Measurements from ENCODE around the gene TRPC4. TPM values are rescaled to one million over a fixed set of nuclear protein-coding genes. Genes with fewer than 3 reads are reported as not detected.
A peak's percentile ranks its signal among the peaks of the same experiment; 100 is the strongest.

The TRPC4 gene
- total RNA-seq, 1 donor from 2014 or later: 7.5 TPM

- no peak for DNase-seq (ENCODE audit: low spot score in 2 of 2, unreplicated experiment in 2 of 2)
- peak overlapping the region; percentile 96 for H3K4me3 Mint-ChIP-seq
These were observed 1.5 kb upstream of the TRPC4 start for GRCh38 chr13:37870895-37871550.

GRCh38 chr13:37870489-37870845, 895 bp upstream of the TRPC4 start:
- peaks cover 26% of the 10 kb centered on the region for H3K4me1 Mint-ChIP-seq
- no peak for TF ChIP-seq CTCF (IDR thresholded peaks at IDR 0.05; ENCODE audit: unreplicated experiment)
- peak overlapping the region; percentile 71 for H3K27ac Mint-ChIP-seq
- H3K4me3 Mint-ChIP-seq: peak overlapping the region; percentile 96
- H3K27me3 Mint-ChIP-seq (ENCODE audit: low read depth): peaks cover 15% of the 10 kb centered on the region
- H3K36me3 Mint-ChIP-seq: no peaks in the 10 kb centered on the region
- DNase-seq (ENCODE audit: low spot score in 2 of 2, unreplicated experiment in 2 of 2): no peak
- H3K9me3 Mint-ChIP-seq: no peaks in the 10 kb centered on the region

More at GRCh38 chr13:37870895-37871550, 1.5 kb upstream of the TRPC4 start:
- Mint-ChIP-seq H3K36me3 (no peaks in the 10 kb centered on the region), H3K4me1 (peaks cover 26% of the 10 kb centered on the region), H3K9me3 (no peaks in the 10 kb centered on the region), H3K27ac (no peak overlapping the region), H3K27me3 (ENCODE audit: low read depth) (peaks cover 15% of the 10 kb centered on the region)
- no peak for TF ChIP-seq CTCF (IDR thresholded peaks at IDR 0.05; ENCODE audit: unreplicated experiment)

- peaks cover 26% of the 10 kb centered on the region for H3K4me1 Mint-ChIP-seq
- peak overlapping the region; percentile 96 for H3K4me3 Mint-ChIP-seq
- H3K27me3 Mint-ChIP-seq (ENCODE audit: low read depth): peaks cover 15% of the 10 kb centered on the region
- peak in 1 of 2 experiments; percentile 44 for DNase-seq (ENCODE audit: low spot score in 2 of 2, unreplicated experiment in 2 of 2)
- H3K27ac Mint-ChIP-seq: peak overlapping the region; percentile 75
- no peaks in the 10 kb centered on the region for H3K9me3 Mint-ChIP-seq
- H3K36me3 Mint-ChIP-seq: no peaks in the 10 kb centered on the region
- no peak for TF ChIP-seq CTCF (IDR thresholded peaks at IDR 0.05; ENCODE audit: unreplicated experiment)
These were observed 141 bp downstream of the TRPC4 start for GRCh38 chr13:37869506-37869755.

GRCh38 chr13:37868691-37869505, 674 bp downstream of the TRPC4 start:
- Mint-ChIP-seq H3K36me3 (no peaks in the 10 kb centered on the region), H3K27me3 (ENCODE audit: low read depth) (peaks cover 15% of the 10 kb centered on the region), H3K4me1 (peaks cover 28% of the 10 kb centered on the region), H3K27ac (peak overlapping the region; percentile 75), H3K4me3 (peak overlapping the region; percentile 96), H3K9me3 (no peaks in the 10 kb centered on the region)
- TF ChIP-seq CTCF (IDR thresholded peaks at IDR 0.05; ENCODE audit: unreplicated experiment): no peak
- no peak for DNase-seq (ENCODE audit: low spot score in 2 of 2, unreplicated experiment in 2 of 2)

GRCh38 chr13:37863708-37864107, 5.9 kb downstream of the TRPC4 start:
- Mint-ChIP-seq H3K4me3 (no peak overlapping the region), H3K36me3 (no peaks in the 10 kb centered on the region), H3K27me3 (ENCODE audit: low read depth) (no peaks in the 10 kb centered on the region), H3K9me3 (peaks cover under 1% of the 10 kb centered on the region), H3K27ac (peak overlapping the region; percentile 2), H3K4me1 (peaks cover 9% of the 10 kb centered on the region)
- no peak for TF ChIP-seq CTCF (IDR thresholded peaks at IDR 0.05; ENCODE audit: unreplicated experiment)
- DNase-seq (ENCODE audit: low spot score in 2 of 2, unreplicated experiment in 2 of 2): no peak
